ENCODE data around the gene C10orf71.

C10orf71 gene

GRCh38 chr10:49368256-49368655, 69.3 kb downstream of the C10orf71 start:
- Histone ChIP-seq H3K9me3 (no peaks in the 10 kb centered on the region), H3K27ac (no peak overlapping the region), H3K36me3 (no peaks in the 10 kb centered on the region), H3K27me3 (no peaks in the 10 kb centered on the region), H3K4me3 (ENCODE audit: low read depth in 1 of 2, low read length in 1 of 2) (no peak overlapping the region), H3K4me1 (ENCODE audit: control insufficient read depth in 1 of 2, insufficient read depth in 1 of 2, low read depth in 1 of 2, low read length in 1 of 2) (no peaks in the 10 kb centered on the region)
- no peak for TF ChIP-seq CTCF (IDR thresholded peaks at IDR 0.05)

GRCh38 chr10:49369216-49370162, 70.5 kb downstream of the C10orf71 start:
- H3K27me3 ChIP-seq = no peaks in the 10 kb centered on the region
- TF ChIP-seq CTCF (IDR thresholded peaks at IDR 0.05) = no peak
- H3K9me3 ChIP-seq = no peaks in the 10 kb centered on the region
- H3K27ac ChIP-seq = no peak overlapping the region
- H3K4me3 ChIP-seq (ENCODE audit: low read depth in 1 of 2, low read length in 1 of 2) = no peak overlapping the region
- H3K4me1 ChIP-seq (ENCODE audit: control insufficient read depth in 1 of 2, insufficient read depth in 1 of 2, low read depth in 1 of 2, low read length in 1 of 2) = no peaks in the 10 kb centered on the region
- H3K36me3 ChIP-seq = no peaks in the 10 kb centered on the region

GRCh38 chr10:49370326-49371100, 71.5 kb downstream of the C10orf71 start:
- H3K4me1 ChIP-seq (ENCODE audit: control insufficient read depth in 1 of 2, insufficient read depth in 1 of 2, low read depth in 1 of 2, low read length in 1 of 2) = no peaks in the 10 kb centered on the region
- no peak for TF ChIP-seq CTCF (IDR thresholded peaks at IDR 0.05)
- no peak overlapping the region for H3K27ac ChIP-seq
- no peaks in the 10 kb centered on the region for H3K36me3 ChIP-seq
- H3K4me3 ChIP-seq (ENCODE audit: low read depth in 1 of 2, low read length in 1 of 2) = no peak overlapping the region
- H3K27me3 ChIP-seq = no peaks in the 10 kb centered on the region
- no peaks in the 10 kb centered on the region for H3K9me3 ChIP-seq

GRCh38 chr10:49371967-49372366, 73.0 kb downstream of the C10orf71 start:
- no peak for TF ChIP-seq CTCF (IDR thresholded peaks at IDR 0.05)
- Histone ChIP-seq H3K9me3 (no peaks in the 10 kb centered on the region), H3K36me3 (no peaks in the 10 kb centered on the region), H3K4me1 (ENCODE audit: control insufficient read depth in 1 of 2, insufficient read depth in 1 of 2, low read depth in 1 of 2, low read length in 1 of 2) (peaks cover 7% of the 10 kb centered on the region in 2 experiments), H3K4me3 (ENCODE audit: low read depth in 1 of 2, low read length in 1 of 2) (no peak overlapping the region), H3K27me3 (no peaks in the 10 kb centered on the region), H3K27ac (no peak overlapping the region)

- TF ChIP-seq CTCF (IDR thresholded peaks at IDR 0.05) = no peak
- H3K9me3 ChIP-seq = no peaks in the 10 kb centered on the region
- H3K4me3 ChIP-seq (ENCODE audit: low read depth in 1 of 2, low read length in 1 of 2) = no peak overlapping the region
- H3K4me1 ChIP-seq (ENCODE audit: control insufficient read depth in 1 of 2, insufficient read depth in 1 of 2, low read depth in 1 of 2, low read length in 1 of 2) = peaks cover 7% of the 10 kb centered on the region in 2 experiments
- H3K27ac ChIP-seq = no peak overlapping the region
- H3K27me3 ChIP-seq = no peaks in the 10 kb centered on the region
- no peaks in the 10 kb centered on the region for H3K36me3 ChIP-seq
Observed at GRCh38 chr10:49373361-49373760, 74.4 kb downstream of the C10orf71 start.
